ENCODE measurements around the gene AIG1.

Gene AIG1

GRCh38 chr6:143222801-143223231 lies 162.1 kb downstream of the AIG1 start:
- Histone ChIP-seq H3K27me3 (ENCODE audit: insufficient read depth, low read length) (no peaks in the 10 kb centered on the region), H3K4me1 (ENCODE audit: control insufficient read depth, insufficient read depth, low read length, unreplicated experiment) (no peaks in the 10 kb centered on the region), H3K27ac (ENCODE audit: low read depth, low read length) (no peak overlapping the region), H2AFZ (ENCODE audit: low read length, unreplicated experiment) (no peak overlapping the region), H3K79me2 (ENCODE audit: control insufficient read depth, insufficient read depth, low read length, unreplicated experiment) (no peaks in the 10 kb centered on the region), H3K36me3 (ENCODE audit: insufficient read depth, low read length) (no peaks in the 10 kb centered on the region), H3K4me3 (ENCODE audit: low read depth, low read length) (no peak overlapping the region)

DNA sequence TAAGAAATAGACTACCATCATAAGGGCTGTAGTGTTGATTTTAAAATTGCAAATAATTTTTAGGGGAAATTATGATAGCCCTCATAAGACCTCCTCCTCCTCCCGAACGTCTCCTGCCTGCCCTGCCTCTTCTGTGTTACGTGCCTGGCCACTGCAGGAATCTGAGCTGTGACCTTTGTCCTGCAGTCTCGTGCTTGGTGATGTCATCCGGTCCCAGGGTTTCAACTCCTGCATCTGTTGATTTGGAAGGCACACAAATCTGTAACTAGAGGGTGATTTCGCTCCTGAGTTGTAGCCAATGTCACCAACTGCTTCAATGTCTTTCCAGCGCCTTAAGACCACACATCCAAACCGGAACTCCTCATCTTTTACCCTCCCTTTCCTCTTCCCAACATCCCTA lies 163.2 kb downstream of the AIG1 start:
- H3K79me2 ChIP-seq (ENCODE audit: control insufficient read depth, insufficient read depth, low read length, unreplicated experiment) = no peaks in the 10 kb centered on the region
- no peak overlapping the region for H3K4me3 ChIP-seq (ENCODE audit: low read depth, low read length)
- no peaks in the 10 kb centered on the region for H3K27me3 ChIP-seq (ENCODE audit: insufficient read depth, low read length)
- H3K4me1 ChIP-seq (ENCODE audit: control insufficient read depth, insufficient read depth, low read length, unreplicated experiment) = no peaks in the 10 kb centered on the region
- H3K27ac ChIP-seq (ENCODE audit: low read depth, low read length) = no peak overlapping the region
- H2AFZ ChIP-seq (ENCODE audit: low read length, unreplicated experiment) = no peak overlapping the region
- H3K36me3 ChIP-seq (ENCODE audit: insufficient read depth, low read length) = no peaks in the 10 kb centered on the region

GRCh38 chr6:143224516-143224915 lies 163.8 kb downstream of the AIG1 start:
- H3K27me3 ChIP-seq (ENCODE audit: insufficient read depth, low read length) = no peaks in the 10 kb centered on the region
- H3K79me2 ChIP-seq (ENCODE audit: control insufficient read depth, insufficient read depth, low read length, unreplicated experiment) = no peaks in the 10 kb centered on the region
- no peak overlapping the region for H3K4me3 ChIP-seq (ENCODE audit: low read depth, low read length)
- no peak overlapping the region for H3K27ac ChIP-seq (ENCODE audit: low read depth, low read length)
- H3K36me3 ChIP-seq (ENCODE audit: insufficient read depth, low read length) = no peaks in the 10 kb centered on the region
- no peak overlapping the region for H2AFZ ChIP-seq (ENCODE audit: low read length, unreplicated experiment)
- no peaks in the 10 kb centered on the region for H3K4me1 ChIP-seq (ENCODE audit: control insufficient read depth, insufficient read depth, low read length, unreplicated experiment)

- no peaks in the 10 kb centered on the region for H3K36me3 ChIP-seq (ENCODE audit: insufficient read depth, low read length)
- no peak overlapping the region for H3K27ac ChIP-seq (ENCODE audit: low read depth, low read length)
- no peaks in the 10 kb centered on the region for H3K79me2 ChIP-seq (ENCODE audit: control insufficient read depth, insufficient read depth, low read length, unreplicated experiment)
- no peak overlapping the region for H3K4me3 ChIP-seq (ENCODE audit: low read depth, low read length)
- H3K4me1 ChIP-seq (ENCODE audit: control insufficient read depth, insufficient read depth, low read length, unreplicated experiment) = no peaks in the 10 kb centered on the region
- no peaks in the 10 kb centered on the region for H3K27me3 ChIP-seq (ENCODE audit: insufficient read depth, low read length)
- H2AFZ ChIP-seq (ENCODE audit: low read length, unreplicated experiment) = no peak overlapping the region
Observed at GRCh38 chr6:143225929-143226328, 165.2 kb downstream of the AIG1 start.

GRCh38 chr6:143227675-143228074 lies 167.0 kb downstream of the AIG1 start:
- H3K27ac ChIP-seq (ENCODE audit: low read depth, low read length) = no peak overlapping the region
- no peaks in the 10 kb centered on the region for H3K36me3 ChIP-seq (ENCODE audit: insufficient read depth, low read length)
- no peaks in the 10 kb centered on the region for H3K79me2 ChIP-seq (ENCODE audit: control insufficient read depth, insufficient read depth, low read length, unreplicated experiment)
- H3K4me1 ChIP-seq (ENCODE audit: control insufficient read depth, insufficient read depth, low read length, unreplicated experiment) = no peaks in the 10 kb centered on the region
- H2AFZ ChIP-seq (ENCODE audit: low read length, unreplicated experiment) = no peak overlapping the region
- no peak overlapping the region for H3K4me3 ChIP-seq (ENCODE audit: low read depth, low read length)
- no peaks in the 10 kb centered on the region for H3K27me3 ChIP-seq (ENCODE audit: insufficient read depth, low read length)

- no peak overlapping the region for H2AFZ ChIP-seq (ENCODE audit: low read length, unreplicated experiment)
- no peak overlapping the region for H3K27ac ChIP-seq (ENCODE audit: low read depth, low read length)
- H3K79me2 ChIP-seq (ENCODE audit: control insufficient read depth, insufficient read depth, low read length, unreplicated experiment) = no peaks in the 10 kb centered on the region
- H3K36me3 ChIP-seq (ENCODE audit: insufficient read depth, low read length) = no peaks in the 10 kb centered on the region
- no peaks in the 10 kb centered on the region for H3K4me1 ChIP-seq (ENCODE audit: control insufficient read depth, insufficient read depth, low read length, unreplicated experiment)
- no peaks in the 10 kb centered on the region for H3K27me3 ChIP-seq (ENCODE audit: insufficient read depth, low read length)
- no peak overlapping the region for H3K4me3 ChIP-seq (ENCODE audit: low read depth, low read length)
Observed at GRCh38 chr6:143229400-143229799, 168.7 kb downstream of the AIG1 start.

DNA sequence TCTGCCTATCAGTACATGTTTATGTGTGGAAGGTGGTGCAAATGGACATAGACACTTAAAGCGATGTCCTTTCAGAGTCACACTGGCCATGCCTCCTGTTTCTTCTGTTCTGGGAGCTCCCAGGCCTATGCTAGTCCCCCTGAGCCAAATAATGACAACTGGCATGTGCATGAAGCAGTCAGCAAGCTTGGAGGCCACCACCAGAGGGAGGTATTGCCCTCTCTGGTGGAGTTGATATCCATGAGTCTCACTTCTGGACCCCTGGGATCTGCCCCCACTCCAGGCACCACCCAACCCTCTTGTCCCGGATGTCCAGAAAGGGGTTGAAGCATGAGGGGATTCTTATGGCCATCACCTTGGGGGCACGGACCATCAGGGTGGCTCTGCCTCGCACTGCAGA lies 172.2 kb downstream of the AIG1 start:
- H3K4me3 ChIP-seq (ENCODE audit: low read depth, low read length) = no peak overlapping the region
- H3K4me1 ChIP-seq (ENCODE audit: control insufficient read depth, insufficient read depth, low read length, unreplicated experiment) = no peaks in the 10 kb centered on the region
- H2AFZ ChIP-seq (ENCODE audit: low read length, unreplicated experiment) = no peak overlapping the region
- no peaks in the 10 kb centered on the region for H3K79me2 ChIP-seq (ENCODE audit: control insufficient read depth, insufficient read depth, low read length, unreplicated experiment)
- no peaks in the 10 kb centered on the region for H3K36me3 ChIP-seq (ENCODE audit: insufficient read depth, low read length)
- no peak overlapping the region for H3K27ac ChIP-seq (ENCODE audit: low read depth, low read length)
- H3K27me3 ChIP-seq (ENCODE audit: insufficient read depth, low read length) = no peaks in the 10 kb centered on the region

DNA sequence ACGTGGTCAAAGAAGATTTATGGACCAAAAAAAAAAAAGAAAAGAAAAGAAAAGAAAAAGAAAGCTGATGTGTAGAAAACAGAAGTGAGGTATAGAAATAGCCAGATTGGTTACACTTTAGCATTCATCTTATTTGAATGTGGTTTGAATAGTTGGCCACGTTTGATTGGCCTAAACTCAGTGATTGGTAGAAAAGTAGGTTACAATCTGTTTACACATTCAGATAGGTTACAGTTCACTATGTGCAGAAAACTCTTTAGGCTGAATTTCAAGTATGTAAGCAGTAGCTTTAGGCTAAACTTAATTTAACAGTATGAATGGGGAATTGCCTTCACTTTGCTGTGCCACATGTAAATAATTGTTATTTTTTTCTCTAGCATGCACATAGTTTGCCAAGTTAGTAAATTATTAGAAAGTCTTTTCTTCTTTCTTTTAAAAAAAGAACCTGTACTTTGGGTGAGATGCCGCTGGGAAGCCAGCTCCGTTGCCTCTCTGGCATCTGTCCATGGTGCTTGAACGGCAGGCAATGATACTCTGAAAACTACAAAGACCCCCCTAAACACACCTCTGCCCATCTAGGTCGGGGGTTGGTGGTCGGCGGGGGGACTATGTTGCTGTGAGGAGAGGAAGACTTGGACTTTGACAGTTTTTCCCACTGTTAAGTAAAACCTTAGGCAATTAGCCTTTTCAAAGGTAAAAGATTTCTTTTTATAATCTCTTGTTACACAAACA lies 173.0 kb downstream of the AIG1 start:
- no peak overlapping the region for H2AFZ ChIP-seq (ENCODE audit: low read length, unreplicated experiment)
- no peaks in the 10 kb centered on the region for H3K4me1 ChIP-seq (ENCODE audit: control insufficient read depth, insufficient read depth, low read length, unreplicated experiment)
- no peaks in the 10 kb centered on the region for H3K27me3 ChIP-seq (ENCODE audit: insufficient read depth, low read length)
- no peak overlapping the region for H3K27ac ChIP-seq (ENCODE audit: low read depth, low read length)
- H3K4me3 ChIP-seq (ENCODE audit: low read depth, low read length) = no peak overlapping the region
- no peaks in the 10 kb centered on the region for H3K36me3 ChIP-seq (ENCODE audit: insufficient read depth, low read length)
- no peaks in the 10 kb centered on the region for H3K79me2 ChIP-seq (ENCODE audit: control insufficient read depth, insufficient read depth, low read length, unreplicated experiment)

GRCh38 chr6:143234734-143235133 lies 174.0 kb downstream of the AIG1 start:
- no peaks in the 10 kb centered on the region for H3K4me1 ChIP-seq (ENCODE audit: control insufficient read depth, insufficient read depth, low read length, unreplicated experiment)
- no peaks in the 10 kb centered on the region for H3K36me3 ChIP-seq (ENCODE audit: insufficient read depth, low read length)
- H2AFZ ChIP-seq (ENCODE audit: low read length, unreplicated experiment) = no peak overlapping the region
- H3K79me2 ChIP-seq (ENCODE audit: control insufficient read depth, insufficient read depth, low read length, unreplicated experiment) = no peaks in the 10 kb centered on the region
- H3K27me3 ChIP-seq (ENCODE audit: insufficient read depth, low read length) = no peaks in the 10 kb centered on the region
- no peak overlapping the region for H3K27ac ChIP-seq (ENCODE audit: low read depth, low read length)
- H3K4me3 ChIP-seq (ENCODE audit: low read depth, low read length) = no peak overlapping the region

- H3K4me1 ChIP-seq (ENCODE audit: control insufficient read depth, insufficient read depth, low read length, unreplicated experiment) = no peaks in the 10 kb centered on the region
- H3K4me3 ChIP-seq (ENCODE audit: low read depth, low read length) = no peak overlapping the region
- no peaks in the 10 kb centered on the region for H3K36me3 ChIP-seq (ENCODE audit: insufficient read depth, low read length)
- no peaks in the 10 kb centered on the region for H3K27me3 ChIP-seq (ENCODE audit: insufficient read depth, low read length)
- no peak overlapping the region for H2AFZ ChIP-seq (ENCODE audit: low read length, unreplicated experiment)
- H3K79me2 ChIP-seq (ENCODE audit: control insufficient read depth, insufficient read depth, low read length, unreplicated experiment) = no peaks in the 10 kb centered on the region
- no peak overlapping the region for H3K27ac ChIP-seq (ENCODE audit: low read depth, low read length)
Observed at GRCh38 chr6:143236151-143236798, 175.6 kb downstream of the AIG1 start.

DNA sequence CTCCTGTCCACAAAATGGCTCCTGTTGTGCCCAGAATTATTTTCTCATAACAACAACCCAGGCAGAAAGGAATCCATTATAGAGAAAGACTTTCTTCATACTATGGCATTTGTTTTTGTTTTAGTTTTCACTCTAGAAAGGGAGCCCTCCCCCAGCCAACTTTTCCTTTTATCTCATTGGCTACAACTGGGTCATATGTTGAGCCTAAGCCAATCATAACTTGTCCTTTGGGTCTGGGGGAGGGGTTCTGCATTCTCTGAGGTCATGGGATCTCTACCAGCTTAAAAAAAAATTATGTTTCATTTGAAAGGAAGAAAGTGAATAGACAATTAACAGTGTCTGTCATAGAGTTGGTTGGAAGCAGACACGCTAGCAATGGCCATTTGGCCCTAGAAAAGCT lies 177.6 kb downstream of the AIG1 start:
- Histone ChIP-seq H3K4me3 (ENCODE audit: low read depth, low read length) (no peak overlapping the region), H3K79me2 (ENCODE audit: control insufficient read depth, insufficient read depth, low read length, unreplicated experiment) (no peaks in the 10 kb centered on the region), H3K27ac (ENCODE audit: low read depth, low read length) (no peak overlapping the region), H2AFZ (ENCODE audit: low read length, unreplicated experiment) (no peak overlapping the region), H3K4me1 (ENCODE audit: control insufficient read depth, insufficient read depth, low read length, unreplicated experiment) (no peaks in the 10 kb centered on the region), H3K27me3 (ENCODE audit: insufficient read depth, low read length) (no peaks in the 10 kb centered on the region), H3K36me3 (ENCODE audit: insufficient read depth, low read length) (no peaks in the 10 kb centered on the region)
